Subcutaneous abdominal adipose tissue (tissue), 5 donors: Measurements from ENCODE around the gene ZNF581.

Experiments used
- H3K27ac ChIP-seq: one replicate; pipeline ENCODE4 v1.7.0; 2013; ENCODE audit warnings: low read depth, mild to moderate bottlenecking, inconsistent platforms, low read length, moderate library complexity
- H3K27me3 ChIP-seq, 5 donors: one replicate each; pipeline ENCODE4 v1.7.0; 2013; ENCODE audit warnings: low read length in 5 of 5, inconsistent platforms in 1 of 5; ENCODE audit not compliant: control insufficient read depth in 5 of 5, insufficient read depth in 4 of 5
- H3K36me3 ChIP-seq, 5 donors: one replicate each; pipeline ENCODE4 v1.7.0; 2013; ENCODE audit warnings: low read length in 5 of 5; ENCODE audit not compliant: control insufficient read depth in 5 of 5, insufficient read depth in 5 of 5
- H3K4me1 ChIP-seq, 5 donors: one replicate each; pipeline ENCODE4 v1.7.0; 2013; ENCODE audit warnings: low read length in 5 of 5, mild to moderate bottlenecking in 3 of 5, moderate library complexity in 1 of 5; ENCODE audit not compliant: control insufficient read depth in 5 of 5, insufficient read depth in 5 of 5
- H3K4me3 ChIP-seq, 5 donors: one replicate each; pipeline ENCODE4 v1.7.0; 2013; ENCODE audit warnings: low read length in 5 of 5, low read depth in 1 of 5
- H3K9ac ChIP-seq, 5 donors: one replicate each; pipeline ENCODE4 v1.7.0; 2013; ENCODE audit warnings: low read length in 5 of 5, mild to moderate bottlenecking in 4 of 5, moderate library complexity in 3 of 5
- H3K9me3 ChIP-seq, 5 donors: one replicate each; pipeline ENCODE4 v1.7.0; 2013; ENCODE audit warnings: low read length in 5 of 5; ENCODE audit not compliant: control insufficient read depth in 5 of 5
- donor health status: healthy.
- donor health status: healthy.
- donor health status: healthy.
- donor health status: healthy.
- donor health status: healthy.

ZNF581 gene

DNA sequence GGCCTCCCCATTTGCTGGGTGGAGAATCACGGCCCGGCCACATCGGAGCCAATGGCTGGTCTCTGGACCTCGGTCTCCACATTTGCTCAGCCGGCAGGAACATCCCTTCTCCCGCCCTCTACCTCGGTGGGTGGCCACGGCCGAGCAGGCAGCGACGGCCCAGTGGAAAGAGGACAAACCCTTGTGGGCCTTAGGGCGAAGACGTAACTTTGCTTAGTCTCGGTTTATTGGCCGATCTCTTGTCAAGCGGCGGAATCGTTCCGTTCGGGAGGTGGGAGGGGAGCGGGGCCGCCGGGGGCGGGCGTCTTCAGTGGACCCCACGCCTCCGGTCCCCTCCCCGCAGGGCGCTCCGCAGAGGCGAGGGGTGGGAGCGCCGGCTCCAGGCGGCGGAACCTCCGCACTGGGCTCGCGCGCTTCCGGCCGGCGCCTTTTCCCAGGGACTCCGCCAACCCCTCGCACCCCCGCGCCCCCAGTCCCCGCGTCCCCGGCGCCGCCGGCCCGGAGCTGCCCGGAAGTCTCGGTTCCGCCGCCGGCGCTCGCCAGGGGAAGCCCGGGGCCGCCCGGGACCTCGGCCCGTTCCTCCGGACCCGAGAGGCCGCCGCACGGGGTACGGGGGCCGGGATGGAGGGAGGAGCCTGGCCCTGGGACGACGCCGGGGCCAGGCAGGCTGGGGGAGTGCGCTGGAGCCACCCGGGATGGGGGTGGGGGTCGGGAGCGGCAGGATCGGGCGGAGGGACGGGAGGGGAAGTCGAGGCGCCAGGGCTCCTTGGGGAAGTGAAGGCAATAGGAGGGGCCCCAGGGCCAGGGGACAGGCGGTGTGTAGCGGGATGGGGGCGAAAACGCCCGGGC lies 2.6 kb upstream of the ZNF581 start, which contains the start of gene ZNF580:
Gene ZNF580, plus strand, starts transcription at position 426 of the 849 bp plus-strand sequence. CDS start 1,507 bp downstream, outside the sequence.
- Histone ChIP-seq H3K36me3 (peaks cover 0 to 14% (median 11%) of the 10 kb centered on the region in 5 donors), H3K4me3 (peak within 1 kb of the TSS; percentile 68 to 89 (median 76)), H3K4me1 (peaks cover 13 to 84% (median 78%) of the 10 kb centered on the region in 5 donors), H3K27me3 (no peaks in the 10 kb centered on the region), H3K27ac (peak within 1 kb of the TSS; percentile 85), H3K9me3 (no peaks in the 10 kb centered on the region), H3K9ac (peak within 1 kb of the TSS; percentile 48 to 89 (median 76))

DNA sequence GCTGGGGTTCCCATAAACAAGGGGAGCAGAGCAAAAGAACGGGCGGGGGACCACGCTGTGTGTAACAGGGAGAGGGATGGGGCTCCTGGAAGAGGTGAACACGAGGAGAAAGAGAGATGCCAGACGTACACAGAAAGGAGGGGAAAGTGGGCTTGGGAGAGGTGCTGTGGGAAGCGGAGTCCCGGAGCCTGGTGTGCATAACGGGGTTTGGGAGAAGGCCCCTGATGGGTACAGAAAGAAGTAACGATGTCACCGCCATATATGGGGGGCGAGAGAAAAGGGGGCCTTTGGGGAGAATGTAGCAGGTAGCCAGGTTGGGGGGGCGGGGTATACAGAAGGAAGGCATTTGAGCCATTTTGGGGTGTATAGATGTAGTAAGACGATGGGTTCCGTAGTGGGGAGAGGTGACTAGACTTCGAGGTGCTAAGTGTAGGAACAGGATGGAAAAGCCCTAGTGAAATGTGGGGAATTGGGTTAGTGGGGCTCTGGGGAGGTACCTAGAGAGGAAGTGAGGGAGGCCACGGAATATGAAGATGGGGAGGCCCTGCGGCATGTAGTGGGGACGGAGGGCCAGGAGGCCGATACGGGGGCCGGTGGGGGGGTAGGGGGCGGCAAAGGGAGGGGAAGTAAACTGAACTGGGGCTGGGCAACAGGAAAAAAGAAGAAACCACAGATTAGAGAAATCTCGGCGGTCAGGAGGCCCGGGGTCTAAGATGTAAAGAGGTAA lies 1.9 kb upstream of the ZNF581 start:
- no peaks in the 10 kb centered on the region for H3K27me3 ChIP-seq
- peaks cover 9 to 76% (median 70%) of the 10 kb centered on the region in 5 donors for H3K4me1 ChIP-seq
- H3K9me3 ChIP-seq = no peaks in the 10 kb centered on the region
- peak overlapping the region; percentile 64 for H3K27ac ChIP-seq
- H3K4me3 ChIP-seq = peak overlapping the region; percentile 71 to 89 (median 81)
- H3K36me3 ChIP-seq = peaks cover 0 to 14% (median 11%) of the 10 kb centered on the region in 5 donors
- peak overlapping the region; percentile 48 to 89 (median 76) for H3K9ac ChIP-seq

DNA sequence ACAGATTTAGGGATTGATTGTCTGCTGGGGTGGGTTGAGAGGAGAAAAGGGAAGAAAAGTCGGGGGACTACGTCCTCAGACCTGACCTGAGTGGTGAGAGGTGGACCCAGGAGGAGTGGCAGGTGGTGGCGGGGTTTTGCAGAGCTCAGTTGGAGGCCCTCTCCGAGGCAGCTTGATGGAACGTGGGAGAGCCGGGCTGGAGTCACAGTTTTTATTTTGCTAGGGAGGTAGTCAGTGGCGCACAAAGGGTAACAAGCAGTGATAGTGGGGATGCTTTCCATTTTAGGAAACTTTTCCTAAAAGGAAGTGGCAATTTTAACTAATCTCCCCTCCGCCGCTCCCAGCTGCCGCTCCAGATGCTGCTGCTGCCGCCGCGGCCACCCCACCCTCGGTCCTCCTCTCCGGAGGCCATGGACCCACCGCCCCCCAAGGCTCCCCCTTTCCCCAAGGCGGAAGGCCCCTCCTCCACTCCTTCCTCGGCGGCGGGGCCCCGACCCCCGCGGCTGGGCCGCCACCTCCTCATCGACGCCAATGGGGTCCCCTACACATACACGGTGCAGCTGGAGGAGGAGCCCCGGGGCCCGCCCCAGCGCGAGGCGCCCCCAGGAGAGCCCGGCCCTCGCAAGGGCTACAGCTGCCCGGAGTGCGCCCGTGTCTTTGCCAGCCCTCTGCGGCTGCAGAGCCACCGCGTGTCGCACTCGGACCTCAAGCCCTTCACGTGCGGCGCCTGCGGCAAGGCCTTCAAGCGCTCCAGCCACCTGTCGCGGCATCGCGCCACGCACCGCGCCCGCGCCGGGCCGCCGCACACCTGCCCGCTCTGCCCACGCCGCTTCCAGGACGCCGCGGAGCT lies 1.1 kb upstream of the ZNF581 start:
- H3K36me3 ChIP-seq = peaks cover 0 to 14% (median 11%) of the 10 kb centered on the region in 5 donors
- H3K27me3 ChIP-seq = no peaks in the 10 kb centered on the region
- peak overlapping the region in 3 of 5 donors; percentile 39 to 68 (median 59) for H3K9ac ChIP-seq
- no peaks in the 10 kb centered on the region for H3K9me3 ChIP-seq
- H3K4me3 ChIP-seq = peak overlapping the region; percentile 71 to 89 (median 81)
- no peak overlapping the region for H3K27ac ChIP-seq
- peaks cover 7 to 73% (median 68%) of the 10 kb centered on the region in 5 donors for H3K4me1 ChIP-seq

- H3K4me1 ChIP-seq = peaks cover 11 to 74% (median 70%) of the 10 kb centered on the region in 5 donors
- peak overlapping the region; percentile 71 to 86 (median 76) for H3K4me3 ChIP-seq
- no peaks in the 10 kb centered on the region for H3K9me3 ChIP-seq
- H3K36me3 ChIP-seq = peaks cover 0 to 14% (median 11%) of the 10 kb centered on the region in 5 donors
- peak overlapping the region; percentile 50 for H3K27ac ChIP-seq
- H3K27me3 ChIP-seq = no peaks in the 10 kb centered on the region
- peak overlapping the region; percentile 84 to 93 (median 90) for H3K9ac ChIP-seq
These were observed 383 bp downstream of the ZNF581 start for GRCh38 chr19:55643887-55644176.

- Histone ChIP-seq H3K36me3 (peaks cover 0 to 14% (median 11%) of the 10 kb centered on the region in 5 donors), H3K4me3 (peak overlapping the region; percentile 71 to 86 (median 76)), H3K9me3 (no peaks in the 10 kb centered on the region), H3K4me1 (peaks cover 15 to 74% (median 70%) of the 10 kb centered on the region in 5 donors), H3K27me3 (no peaks in the 10 kb centered on the region), H3K9ac (peak overlapping the region; percentile 84 to 93 (median 90)), H3K27ac (peak overlapping the region; percentile 50)
These were observed 863 bp downstream of the ZNF581 start for GRCh38 chr19:55644191-55644833.

DNA sequence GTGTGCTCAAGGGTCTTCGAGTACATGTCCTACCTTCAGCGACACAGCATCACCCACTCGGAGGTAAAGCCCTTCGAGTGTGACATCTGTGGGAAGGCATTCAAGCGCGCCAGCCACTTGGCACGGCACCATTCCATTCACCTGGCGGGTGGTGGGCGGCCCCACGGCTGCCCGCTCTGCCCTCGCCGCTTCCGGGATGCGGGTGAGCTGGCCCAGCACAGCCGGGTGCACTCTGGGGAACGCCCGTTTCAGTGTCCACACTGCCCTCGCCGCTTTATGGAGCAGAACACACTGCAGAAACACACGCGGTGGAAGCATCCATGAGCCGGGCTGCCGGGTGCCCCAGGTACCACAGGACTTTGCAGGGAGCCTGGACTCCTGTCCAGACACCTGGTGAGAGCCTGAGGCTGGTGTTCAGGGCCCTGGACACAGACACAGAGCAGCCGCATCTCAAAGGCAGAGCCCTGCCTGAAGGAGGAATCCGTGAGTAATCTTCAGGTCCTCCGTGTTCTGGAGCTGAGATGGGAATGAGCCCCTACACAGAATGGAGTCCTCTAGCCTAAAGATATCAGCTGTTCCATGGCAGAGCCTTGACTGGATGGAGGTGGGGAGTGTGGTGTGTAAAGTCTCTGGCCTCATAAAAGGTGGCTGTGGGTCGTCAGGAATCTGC lies 1.5 kb downstream of the ZNF581 start:
- Histone ChIP-seq H3K4me3 (peak overlapping the region in 3 of 5 donors; percentile 75 to 86 (median 81)), H3K9ac (peak overlapping the region in 1 of 5 donors; percentile 93), H3K4me1 (peaks cover 14 to 71% (median 67%) of the 10 kb centered on the region in 5 donors), H3K27me3 (no peaks in the 10 kb centered on the region), H3K27ac (no peak overlapping the region), H3K36me3 (peaks cover 0 to 14% (median 11%) of the 10 kb centered on the region in 5 donors), H3K9me3 (no peaks in the 10 kb centered on the region)

GRCh38 chr19:55645512-55645881 lies 2.0 kb downstream of the ZNF581 start:
- Histone ChIP-seq H3K4me1 (peaks cover 14 to 65% (median 62%) of the 10 kb centered on the region in 5 donors), H3K27me3 (no peaks in the 10 kb centered on the region), H3K4me3 (no peak overlapping the region), H3K27ac (no peak overlapping the region), H3K9me3 (no peaks in the 10 kb centered on the region), H3K9ac (no peak overlapping the region), H3K36me3 (peaks cover 0 to 14% (median 12%) of the 10 kb centered on the region in 5 donors)

DNA sequence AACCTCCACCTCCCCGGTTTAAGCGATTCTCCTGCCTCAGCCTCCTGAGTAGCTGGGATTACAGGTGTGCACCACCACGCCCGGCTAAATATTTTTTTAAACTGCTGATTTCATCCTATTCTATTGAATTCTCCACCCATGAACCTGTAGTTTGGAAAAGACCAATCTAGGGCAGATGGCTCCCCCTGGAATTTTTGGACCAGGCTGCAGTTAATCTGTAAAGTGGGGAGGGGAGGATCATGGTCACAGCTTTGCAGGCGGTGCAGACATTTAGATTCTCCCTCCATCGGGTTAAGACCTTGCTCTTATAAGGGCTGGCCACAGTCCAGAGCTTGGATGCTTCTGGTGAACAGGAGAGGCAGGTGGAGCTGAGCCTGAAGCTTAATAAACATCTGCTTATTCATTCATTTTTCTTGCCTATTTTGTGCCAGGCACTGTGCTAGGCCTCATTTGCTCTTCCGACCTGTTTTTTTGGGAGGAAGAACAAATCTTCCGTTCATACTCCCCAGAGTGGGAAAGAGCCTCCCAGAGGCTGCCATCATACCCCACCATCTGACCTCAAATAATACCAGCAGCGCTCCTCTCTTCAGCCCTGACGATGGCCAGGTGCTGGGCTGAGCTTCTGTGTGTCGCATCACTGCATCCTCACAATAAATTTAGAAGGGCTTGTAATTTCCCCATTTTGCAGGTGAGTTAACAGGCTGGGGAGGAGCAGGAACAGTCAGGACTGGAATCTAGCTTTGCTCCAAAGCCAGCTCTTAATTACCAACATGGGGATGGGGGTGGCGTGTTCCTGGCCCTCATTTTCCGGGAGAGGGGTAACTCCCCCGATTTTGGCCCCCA lies 3.7 kb downstream of the ZNF581 start:
- Histone ChIP-seq H3K27me3 (no peaks in the 10 kb centered on the region), H3K4me1 (peaks cover 14 to 55% (median 52%) of the 10 kb centered on the region in 5 donors)

More for the DNA sequence above, 3.7 kb downstream of the ZNF581 start:
- Histone ChIP-seq H3K9ac (peak overlapping the region; percentile 48 to 91 (median 80)), H3K36me3 (peaks cover 0 to 17% (median 15%) of the 10 kb centered on the region in 5 donors), H3K4me3 (peak overlapping the region; percentile 64 to 84 (median 76)), H3K9me3 (no peaks in the 10 kb centered on the region), H3K27ac (peak overlapping the region; percentile 46)
